Measurements from ENCODE around the gene PHC2.
A peak's percentile ranks its signal among the peaks of the same experiment; 100 is the strongest.

The PHC2 gene

GRCh38 chr1:33435096-33435820, 4.4 kb upstream of the PHC2 start (continued):
- TF ChIP-seq HIC1 (tag by site-specific recombination; IDR thresholded peaks at IDR 0.05) = no peak
- no peak for TF ChIP-seq MYNN (tag by site-specific recombination; IDR thresholded peaks at IDR 0.05; ENCODE audit: borderline replicate concordance)
- TF ChIP-seq FEZF1 (tag by site-specific recombination; IDR thresholded peaks at IDR 0.05) = no peak
- TF ChIP-seq ZNF549 (tag by site-specific recombination; IDR thresholded peaks at IDR 0.05) = no peak
- TF ChIP-seq ZNF623 (tag by site-specific recombination; IDR thresholded peaks at IDR 0.05) = no peak
- peak; percentile 82 for TF ChIP-seq GLIS1 (tag by site-specific recombination; IDR thresholded peaks at IDR 0.05)
- 0 out of 2 replicates have a peak, but pooled peaks have one; percentile 56 for TF ChIP-seq ZNF184 (tag by site-specific recombination; IDR thresholded peaks at IDR 0.05)
- no peak for TF ChIP-seq PRDM1 (tag by site-specific recombination; IDR thresholded peaks at IDR 0.05)
- no peak for TF ChIP-seq ZNF350 (tag by site-specific recombination; IDR thresholded peaks at IDR 0.05)
- no peak for TF ChIP-seq ZNF510 (tag by site-specific recombination; IDR thresholded peaks at IDR 0.05; ENCODE audit: insufficient replicate concordance)
- TF ChIP-seq KLF10 (tag by site-specific recombination; IDR thresholded peaks at IDR 0.05) = no peak
- TF ChIP-seq ZNF692 (tag by site-specific recombination; IDR thresholded peaks at IDR 0.05) = no peak
- no peak for TF ChIP-seq ZNF354C (tag by site-specific recombination; IDR thresholded peaks at IDR 0.05; ENCODE audit: borderline replicate concordance, low read depth)
- TF ChIP-seq ZNF660 (tag by site-specific recombination; IDR thresholded peaks at IDR 0.05) = 0 out of 2 replicates have a peak, but pooled peaks have one; percentile 26
- 0 out of 2 replicates have a peak, but pooled peaks have one; percentile 31 for TF ChIP-seq ZBTB20 (tag by site-specific recombination; IDR thresholded peaks at IDR 0.05)

- ChIA-PET CTCF (no interaction called here), POLR2A (no interaction called here)
- Histone ChIP-seq H3K9me3 (ENCODE audit: control insufficient read depth, insufficient read depth, low read depth, low read length) (no peaks in the 10 kb centered on the region), H3K4me1 (ENCODE audit: control insufficient read depth, insufficient read depth, low read length) (peaks cover 12% of the 10 kb centered on the region), H3K4me3 (ENCODE audit: low read depth, low read length) (no peak overlapping the region), H3K36me3 (ENCODE audit: control insufficient read depth in 2 of 2, insufficient read depth in 1 of 2, low read length in 2 of 2) (no peaks in the 10 kb centered on the region), H3K27ac (ENCODE audit: extremely low read depth, low read depth, low read length) (no peak overlapping the region)
- TF ChIP-seq ZNF580 (tag by site-specific recombination; IDR thresholded peaks at IDR 0.05) (no peak), ZNF302 (tag by site-specific recombination; IDR thresholded peaks at IDR 0.05; ENCODE audit: low read depth) (no peak), ZBTB7A (tag by site-specific recombination; IDR thresholded peaks at IDR 0.05; ENCODE audit: low read depth) (no peak), ZBTB49 (tag by site-specific recombination; IDR thresholded peaks at IDR 0.05; ENCODE audit: low read depth) (no peak), ZNF175 (tag by site-specific recombination; IDR thresholded peaks at IDR 0.05) (no peak), MZF1 (tag by site-specific recombination; IDR thresholded peaks at IDR 0.05; ENCODE audit: borderline replicate concordance) (no peak), REST (tag by site-specific recombination; IDR thresholded peaks at IDR 0.05) (no peak), ZNF341 (tag by site-specific recombination; IDR thresholded peaks at IDR 0.05; ENCODE audit: low read depth) (no peak), ZNF184 (tag by site-specific recombination; IDR thresholded peaks at IDR 0.05) (no peak), ZNF629 (tag by site-specific recombination; IDR thresholded peaks at IDR 0.05) (no peak), ZNF23 (tag by site-specific recombination; IDR thresholded peaks at IDR 0.05; ENCODE audit: borderline replicate concordance) (no peak), ZNF701 (tag by site-specific recombination; IDR thresholded peaks at IDR 0.05) (no peak), BCL11A (tag by site-specific recombination; IDR thresholded peaks at IDR 0.05; ENCODE audit: low read depth) (no peak), ZNF658 (tag by site-specific recombination; IDR thresholded peaks at IDR 0.05) (no peak)
Measured at GRCh38 chr1:33434363-33434750, 3.5 kb upstream of the PHC2 start.
